ENCODE data around the gene DPY30. TPM values are rescaled to one million over a fixed set of nuclear protein-coding genes. Genes with fewer than 3 reads are reported as not detected.

The DPY30 gene
- total RNA-seq, 2 experiments from 2014 or later, result 47.9 to 61.4 TPM

DNA sequence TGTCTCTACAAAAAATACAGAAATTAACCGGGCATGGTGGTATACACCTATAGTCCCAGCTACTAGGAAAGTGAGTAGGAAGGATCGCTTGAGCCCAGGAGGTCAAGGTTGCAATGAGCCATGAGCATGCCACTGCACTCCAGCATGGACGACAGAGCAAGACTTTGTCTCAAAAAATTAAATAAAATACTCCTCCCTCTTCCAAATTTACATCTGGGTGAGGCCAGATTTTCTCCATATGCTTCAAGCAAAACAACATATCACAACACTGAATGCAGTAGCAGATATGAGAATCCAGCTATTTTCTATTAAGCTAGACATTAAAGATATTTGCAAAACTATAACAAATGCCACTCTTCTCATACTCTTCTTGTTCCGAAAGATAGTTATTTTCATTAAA is 49.7 kb downstream of the DPY30 start:
- no peak overlapping the region for H3K4me3 ChIP-seq (ENCODE audit: low read depth, low read length, poor library complexity, severe bottlenecking)
- H3K9me2 ChIP-seq (ENCODE audit: insufficient read depth, low read length), result no peaks in the 10 kb centered on the region
- BruUV-seq (replicated peaks), result no TSS peak
- ChIA-PET POLR2A (interaction anchor here (0.9 to 1.1 kb wide), 2 partner anchors 73 to 78 kb away, joined by 3 to 4 read pairs; no protein-coding TSS in a partner anchor), CTCF (ENCODE audit: unreplicated experiment) (no interaction called here)
- intact Hi-C loops (cut with micrococcal nuclease; ENCODE audit: unreplicated experiment), result no loop called here
- H2AFZ ChIP-seq (ENCODE audit: low read length), result no peak overlapping the region
- peaks cover 98% of the 10 kb centered on the region for H3K79me2 ChIP-seq (ENCODE audit: insufficient read depth, low read depth, low read length)
- H4K20me1 ChIP-seq (ENCODE audit: insufficient read depth, low read length), result peaks cover 10% of the 10 kb centered on the region
- DNase-seq (ENCODE audit: low spot score), result no peak
- H3K4me2 ChIP-seq (ENCODE audit: low read length), result no peak overlapping the region
- TF ChIP-seq EZH2phosphoT487 (IDR thresholded peaks at IDR 0.05; ENCODE audit: borderline replicate concordance, low read depth, low read length), result no peak
- TF ChIP-seq, protein P1, sequence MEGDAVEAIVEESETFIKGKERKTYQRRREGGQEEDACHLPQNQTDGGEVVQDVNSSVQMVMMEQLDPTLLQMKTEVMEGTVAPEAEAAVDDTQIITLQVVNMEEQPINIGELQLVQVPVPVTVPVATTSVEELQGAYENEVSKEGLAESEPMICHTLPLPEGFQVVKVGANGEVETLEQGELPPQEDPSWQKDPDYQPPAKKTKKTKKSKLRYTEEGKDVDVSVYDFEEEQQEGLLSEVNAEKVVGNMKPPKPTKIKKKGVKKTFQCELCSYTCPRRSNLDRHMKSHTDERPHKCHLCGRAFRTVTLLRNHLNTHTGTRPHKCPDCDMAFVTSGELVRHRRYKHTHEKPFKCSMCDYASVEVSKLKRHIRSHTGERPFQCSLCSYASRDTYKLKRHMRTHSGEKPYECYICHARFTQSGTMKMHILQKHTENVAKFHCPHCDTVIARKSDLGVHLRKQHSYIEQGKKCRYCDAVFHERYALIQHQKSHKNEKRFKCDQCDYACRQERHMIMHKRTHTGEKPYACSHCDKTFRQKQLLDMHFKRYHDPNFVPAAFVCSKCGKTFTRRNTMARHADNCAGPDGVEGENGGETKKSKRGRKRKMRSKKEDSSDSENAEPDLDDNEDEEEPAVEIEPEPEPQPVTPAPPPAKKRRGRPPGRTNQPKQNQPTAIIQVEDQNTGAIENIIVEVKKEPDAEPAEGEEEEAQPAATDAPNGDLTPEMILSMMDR (conservative IDR thresholded peaks at IDR 0.05; ENCODE audit: low read length), result no peak
- no peaks in the 10 kb centered on the region for H3K9me3 ChIP-seq (ENCODE audit: low read length)
- no peaks in the 10 kb centered on the region for H3K4me1 ChIP-seq (ENCODE audit: insufficient read depth, low read length, poor library complexity, severe bottlenecking)
- H3K36me3 ChIP-seq (ENCODE audit: insufficient read depth, low read length), result no peaks in the 10 kb centered on the region; the same call in 1 of the 2 replicates
- H3K27ac ChIP-seq (ENCODE audit: low read depth, low read length, poor library complexity, severe bottlenecking), result no peak overlapping the region

DNA sequence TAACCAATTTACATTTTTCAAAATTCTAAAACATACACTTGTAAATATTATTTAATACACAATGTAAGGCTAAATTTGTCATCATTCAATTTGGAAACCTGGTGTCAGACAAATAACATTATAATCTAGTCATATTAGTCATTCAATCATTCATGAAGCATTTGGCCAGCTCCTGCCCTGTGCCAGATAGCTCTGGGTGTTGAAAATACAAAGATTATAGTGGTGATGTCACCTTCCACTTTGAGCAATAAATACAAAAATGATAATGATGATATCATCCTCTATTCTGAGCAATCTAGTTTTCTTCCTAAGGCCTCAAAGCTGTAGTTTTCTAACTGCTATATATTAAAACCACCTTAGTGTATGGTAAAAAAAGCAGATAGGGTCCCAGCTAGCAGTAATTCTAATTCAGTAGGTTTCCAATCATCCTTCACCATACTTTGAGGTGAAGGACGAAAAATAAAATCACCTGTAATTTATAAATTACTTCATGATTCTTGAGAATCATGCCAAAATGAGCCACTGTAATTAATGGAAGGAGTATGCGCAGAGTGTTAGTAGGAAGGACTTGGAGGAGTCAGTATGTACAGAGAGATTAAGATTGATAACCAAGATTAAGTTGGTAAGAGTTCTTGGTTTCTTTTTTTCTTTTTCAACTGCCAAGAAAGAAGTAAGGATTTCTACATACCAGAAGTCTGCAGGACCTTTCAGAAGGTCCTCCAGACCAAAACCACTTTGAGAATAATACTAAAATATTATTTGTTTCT is 52.0 kb downstream of the DPY30 start:
- Histone ChIP-seq H3K4me1 (ENCODE audit: insufficient read depth, low read length, poor library complexity, severe bottlenecking) (no peaks in the 10 kb centered on the region), H3K4me2 (ENCODE audit: low read length) (no peak overlapping the region), H3K4me3 (ENCODE audit: low read depth, low read length, poor library complexity, severe bottlenecking) (no peak overlapping the region), H3K27ac (ENCODE audit: low read depth, low read length, poor library complexity, severe bottlenecking) (no peak overlapping the region), H3K9me3 (ENCODE audit: low read length) (no peaks in the 10 kb centered on the region), H4K20me1 (ENCODE audit: insufficient read depth, low read length) (peaks cover 10% of the 10 kb centered on the region), H3K9me2 (ENCODE audit: insufficient read depth, low read length) (no peaks in the 10 kb centered on the region), H3K79me2 (ENCODE audit: insufficient read depth, low read depth, low read length) (peaks cover 93% of the 10 kb centered on the region), H2AFZ (ENCODE audit: low read length) (no peak overlapping the region), H3K36me3 (ENCODE audit: insufficient read depth, low read length) (peaks cover 11% of the 10 kb centered on the region)
- intact Hi-C loops (cut with micrococcal nuclease; ENCODE audit: unreplicated experiment), result no loop called here
- BruUV-seq (replicated peaks), result no TSS peak
- CTCF ChIA-PET (ENCODE audit: unreplicated experiment), result no interaction called here
- no peak for DNase-seq (ENCODE audit: low spot score)
- TF ChIP-seq, protein P1 (conservative IDR thresholded peaks at IDR 0.05; ENCODE audit: low read length), result no peak
- TF ChIP-seq EZH2phosphoT487 (IDR thresholded peaks at IDR 0.05; ENCODE audit: borderline replicate concordance, low read depth, low read length), result no peak
- POLR2A ChIA-PET, result interaction anchor here (0.7 kb wide), 1 partner anchor 17 kb away, joined by 3 read pairs; no protein-coding TSS in a partner anchor

DNA sequence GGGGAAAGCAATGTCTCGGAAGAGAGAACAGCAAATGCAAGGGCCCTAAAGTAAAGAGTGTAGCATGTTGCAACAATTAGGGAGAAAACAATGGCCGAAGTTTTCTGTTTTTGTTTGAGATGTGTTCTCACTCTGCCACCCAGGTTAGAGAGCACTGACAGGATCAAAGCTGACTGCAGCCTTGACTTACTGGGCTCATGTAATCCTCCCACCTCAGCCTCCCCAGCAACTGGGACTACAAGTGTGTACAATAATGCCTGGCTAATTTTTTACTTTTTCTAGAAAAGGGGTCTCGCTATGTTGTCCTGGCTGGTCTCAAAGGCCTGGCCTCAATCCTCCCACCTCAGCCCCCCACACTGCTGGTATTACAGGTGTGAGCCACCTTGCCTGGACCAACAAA is 52.7 kb downstream of the DPY30 start:
- POLR2A ChIA-PET, result no interaction called here
- no peak for DNase-seq (ENCODE audit: low spot score)

More for the DNA sequence above, 52.7 kb downstream of the DPY30 start:
- CTCF ChIA-PET (ENCODE audit: unreplicated experiment), result no interaction called here
- H3K79me2 ChIP-seq (ENCODE audit: insufficient read depth, low read depth, low read length), result peaks cover 87% of the 10 kb centered on the region
- H3K9me3 ChIP-seq (ENCODE audit: low read length), result no peaks in the 10 kb centered on the region
- no peak overlapping the region for H3K4me3 ChIP-seq (ENCODE audit: low read depth, low read length, poor library complexity, severe bottlenecking)
- BruUV-seq (replicated peaks), result no TSS peak
- TF ChIP-seq, protein P1 (conservative IDR thresholded peaks at IDR 0.05; ENCODE audit: low read length), result no peak
- TF ChIP-seq EZH2phosphoT487 (IDR thresholded peaks at IDR 0.05; ENCODE audit: borderline replicate concordance, low read depth, low read length), result no peak
- no peaks in the 10 kb centered on the region for H3K9me2 ChIP-seq (ENCODE audit: insufficient read depth, low read length)
- no peak overlapping the region for H2AFZ ChIP-seq (ENCODE audit: low read length)
- no peak overlapping the region for H3K4me2 ChIP-seq (ENCODE audit: low read length)
- no peaks in the 10 kb centered on the region for H3K4me1 ChIP-seq (ENCODE audit: insufficient read depth, low read length, poor library complexity, severe bottlenecking)
- H3K27ac ChIP-seq (ENCODE audit: low read depth, low read length, poor library complexity, severe bottlenecking), result no peak overlapping the region
- intact Hi-C loops (cut with micrococcal nuclease; ENCODE audit: unreplicated experiment), result no loop called here
- H3K36me3 ChIP-seq (ENCODE audit: insufficient read depth, low read length), result peaks cover 11% of the 10 kb centered on the region
- peaks cover 10% of the 10 kb centered on the region for H4K20me1 ChIP-seq (ENCODE audit: insufficient read depth, low read length)

All from OCI-LY7 (cell line).